NCI-H526 treated with DMSO at 0.1 percent for 48 hours (cell line): ENCODE data around the gene GRAMD1C.
"Not testable (repeated sequence)": the region's sequence is repeated elsewhere in the genome, so short reads cannot be mapped to it uniquely, and the experiment has no call there.

ENCODE experiments used
- DNase-seq: peaks from one replicate; lab custom pipeline; 2025; lab: John Stamatoyannopoulos, UW

Gene GRAMD1C

DNA sequence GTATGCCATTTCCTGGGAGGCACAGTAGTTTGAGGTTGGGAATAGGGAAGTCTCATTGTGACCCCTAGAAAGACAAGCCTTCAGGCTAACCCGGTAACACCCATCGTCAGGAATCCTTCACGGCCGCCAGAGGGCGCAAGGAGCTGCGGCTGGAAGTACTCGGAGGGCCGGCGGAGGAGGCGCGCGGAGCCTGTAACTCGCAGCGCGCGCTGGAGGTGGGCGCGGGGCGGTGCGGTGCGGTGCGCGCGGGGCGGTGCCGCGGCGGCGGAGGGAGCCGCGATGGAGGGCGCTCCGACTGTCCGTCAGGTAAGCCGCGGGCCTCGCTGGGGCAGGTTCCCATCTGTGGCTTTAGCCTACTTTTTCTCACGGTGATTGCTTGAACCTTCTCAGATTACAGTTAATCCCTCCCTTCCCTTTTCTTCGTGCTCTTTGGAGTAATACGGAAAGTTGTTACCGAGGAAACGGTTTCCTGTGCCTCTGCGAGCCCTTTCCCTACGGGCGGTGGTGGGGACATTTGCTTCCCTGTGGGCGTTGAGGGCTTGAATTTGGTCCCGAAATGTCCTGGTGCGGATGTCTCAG is at the start of gene GRAMD1C:
TSS of gene GRAMD1C (plus strand) at position 158 of the 579 bp plus-strand sequence. CDS start at position 280, 122 bp downstream.
- DNase-seq = peak; percentile 65

DNA sequence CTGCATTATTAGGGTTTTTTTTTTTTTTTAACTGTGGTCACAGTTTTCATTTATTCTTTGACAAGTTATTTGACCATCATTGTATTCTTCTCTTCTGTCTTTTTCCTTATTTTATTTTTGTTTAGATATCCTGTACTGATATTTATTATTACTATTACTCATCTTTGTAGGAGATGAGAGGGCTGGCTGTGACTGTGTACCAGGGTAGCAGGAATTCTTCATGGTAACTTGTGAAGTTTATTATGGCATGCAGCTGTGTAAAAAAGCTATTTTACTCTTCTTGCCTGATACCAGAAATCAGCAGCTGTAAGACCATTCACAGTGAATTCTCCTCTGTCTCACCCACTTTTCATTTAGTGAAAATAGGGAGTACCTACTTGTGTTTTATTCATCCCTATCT is 47.2 kb upstream of the GRAMD1C start:
- no peak for DNase-seq

DNA sequence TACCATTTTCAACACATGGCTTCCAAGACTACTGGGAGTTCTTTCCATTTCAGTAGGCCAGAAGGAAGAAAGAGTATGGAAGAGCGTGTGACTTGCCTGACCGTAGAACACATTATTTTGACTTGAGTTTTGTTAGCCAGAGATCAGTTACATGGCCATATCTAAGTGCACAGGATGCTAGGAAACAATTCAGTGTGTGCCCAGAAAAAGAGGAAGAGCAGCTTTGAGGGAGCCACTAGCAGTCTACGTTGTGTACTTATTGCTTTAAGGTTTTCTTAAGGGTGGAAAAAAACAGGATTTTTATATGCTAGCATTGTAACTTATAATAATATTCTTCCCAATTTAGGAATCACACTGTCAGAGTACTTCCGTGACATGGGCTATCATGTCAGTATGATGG is 44.1 kb upstream of the GRAMD1C start:
- DNase-seq = no peak

DNA sequence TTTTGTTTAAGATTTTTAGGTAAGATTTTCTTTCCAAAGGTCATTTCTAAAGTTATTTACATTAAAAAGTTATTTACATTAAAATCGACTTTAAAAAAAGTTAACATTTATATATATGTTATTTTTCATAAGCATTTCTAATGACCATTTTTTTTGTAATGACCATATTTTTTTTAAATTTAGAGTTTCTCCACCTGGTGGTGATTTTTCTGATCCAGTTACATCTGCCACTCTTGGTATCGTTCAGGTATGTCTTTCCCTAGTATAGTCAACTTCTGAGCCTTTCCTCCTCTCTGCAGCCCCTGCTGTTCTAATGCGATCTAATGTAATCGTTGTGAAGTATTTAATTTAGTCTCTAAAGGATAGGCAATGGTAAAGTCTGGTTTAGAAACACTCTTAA is 42.9 kb upstream of the GRAMD1C start:
- DNase-seq = no peak

DNA sequence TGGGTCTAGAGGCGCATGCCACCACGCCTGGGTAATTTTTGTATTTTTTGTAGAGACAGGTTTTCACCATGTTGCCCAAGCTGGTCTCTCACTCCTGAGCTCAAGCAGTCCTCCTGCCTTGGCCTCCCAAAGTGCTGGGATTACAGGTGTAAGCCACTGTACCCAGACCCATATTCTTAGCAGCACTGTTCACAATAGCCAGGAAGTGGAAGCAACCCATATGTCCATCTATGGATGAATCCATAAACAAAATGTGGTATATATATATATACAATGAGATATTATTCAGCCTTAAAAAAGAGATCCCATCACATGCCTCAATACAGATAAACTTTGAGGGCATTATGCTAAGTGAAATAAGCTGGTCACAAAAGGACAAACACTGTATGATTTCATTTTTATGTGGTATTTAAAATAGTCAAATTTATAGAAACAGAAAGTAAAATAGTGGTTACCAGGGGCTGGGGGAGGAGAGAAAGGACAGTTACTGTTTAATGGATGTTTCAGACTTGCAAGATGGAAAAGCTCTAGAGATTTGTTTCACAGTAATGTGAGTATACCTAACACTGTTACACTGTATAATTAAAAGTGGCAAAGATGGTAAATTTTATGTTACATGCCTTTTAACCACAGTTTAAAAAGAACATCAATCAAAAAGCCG is 35.7 kb upstream of the GRAMD1C start:
- no peak for DNase-seq

DNA sequence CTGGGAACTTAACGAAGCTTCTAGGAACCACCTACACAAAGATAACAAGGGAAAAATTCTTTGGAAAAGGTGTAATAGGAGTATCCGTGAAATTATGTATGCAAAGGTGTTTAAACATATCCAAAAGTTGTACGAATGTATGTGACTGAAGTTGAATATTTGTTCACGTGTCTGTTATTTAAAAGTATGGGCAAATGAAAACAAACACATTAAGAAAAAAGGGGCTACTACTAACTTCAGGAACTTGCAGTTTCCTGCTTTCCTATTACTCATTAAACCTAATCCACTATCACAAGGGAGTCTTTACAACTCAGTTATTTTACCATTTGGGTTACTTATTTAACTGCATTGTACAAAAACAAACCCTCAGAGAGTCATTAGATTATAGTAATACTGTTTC is 33.9 kb upstream of the GRAMD1C start:
- DNase-seq = no peak

DNA sequence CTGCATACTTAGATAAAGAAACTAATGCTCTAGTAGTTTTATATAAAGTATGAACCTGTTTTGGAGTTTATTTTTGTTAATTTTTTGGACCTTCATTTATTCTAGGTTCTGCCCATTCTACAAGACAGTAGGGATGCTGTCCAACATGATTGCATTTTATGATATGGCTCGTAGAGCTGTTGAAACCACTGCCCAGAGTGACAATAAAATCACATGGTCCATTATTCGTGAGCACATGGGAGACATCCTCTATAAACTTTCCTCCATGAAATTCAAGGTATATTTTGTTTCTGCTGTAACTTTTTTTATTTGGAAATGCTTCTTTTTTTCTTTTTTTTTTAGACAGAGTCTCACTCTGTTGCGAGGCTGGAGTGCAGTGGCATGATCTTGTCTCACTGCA is 33.3 kb upstream of the GRAMD1C start:
- no peak for DNase-seq

DNA sequence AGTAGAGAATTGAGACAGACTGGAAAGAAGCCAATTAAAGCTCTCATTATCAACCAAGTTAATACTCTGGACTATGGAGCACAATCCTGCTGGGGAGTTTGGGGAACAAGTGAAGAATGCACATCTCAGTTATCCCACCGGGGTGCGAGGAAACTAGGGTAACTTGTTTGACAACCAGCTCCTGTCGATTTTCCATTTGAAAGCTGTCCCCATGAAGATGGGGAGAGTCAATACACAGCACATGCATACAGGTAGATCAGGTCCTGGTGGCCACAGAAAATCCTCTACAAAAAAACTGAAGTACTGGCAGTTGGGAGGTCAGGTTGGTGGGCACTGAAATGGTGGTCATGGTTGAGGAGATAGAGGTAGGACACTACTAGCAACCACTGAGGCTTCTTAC is 25.7 kb upstream of the GRAMD1C start:
- no peak for DNase-seq

DNA sequence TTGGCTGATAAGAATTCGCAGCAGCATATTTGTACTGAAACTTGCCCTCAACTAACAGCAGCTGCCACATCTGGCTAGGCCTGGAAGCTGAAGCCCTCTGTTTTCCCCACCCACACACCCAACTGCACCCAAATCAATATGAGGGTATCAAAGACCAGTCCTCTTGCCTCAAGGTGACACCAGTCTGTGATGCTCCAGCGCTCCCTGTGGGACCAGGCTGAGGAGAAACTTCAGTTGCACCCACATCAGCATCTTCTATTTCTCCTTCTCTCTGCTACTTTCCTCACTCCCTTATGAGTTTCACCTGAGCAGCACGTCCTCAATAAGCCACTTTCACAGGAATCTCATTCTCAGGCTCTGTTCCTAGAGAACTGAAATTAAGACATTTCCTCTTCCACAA is 18.7 kb upstream of the GRAMD1C start:
- DNase-seq = no peak

DNA sequence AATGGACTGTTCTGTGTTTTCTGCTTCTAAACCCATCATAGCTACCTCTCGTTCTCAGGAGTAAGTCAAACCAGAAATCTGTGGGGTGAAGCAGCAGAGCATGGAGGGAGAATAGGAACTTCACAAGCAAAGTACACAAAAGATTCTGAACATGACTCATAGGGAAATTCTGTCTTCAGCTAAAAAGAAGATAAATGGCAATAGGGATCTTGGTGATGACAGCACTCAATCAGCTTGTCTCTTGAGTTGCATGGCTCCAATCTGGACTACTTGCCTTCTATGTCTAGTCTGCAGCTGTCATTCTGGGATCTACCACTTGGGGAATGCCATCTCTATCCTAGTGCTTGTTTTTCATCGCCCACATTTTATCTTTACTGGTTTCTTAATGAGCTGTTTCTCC is 13.5 kb upstream of the GRAMD1C start:
- no peak for DNase-seq

DNA sequence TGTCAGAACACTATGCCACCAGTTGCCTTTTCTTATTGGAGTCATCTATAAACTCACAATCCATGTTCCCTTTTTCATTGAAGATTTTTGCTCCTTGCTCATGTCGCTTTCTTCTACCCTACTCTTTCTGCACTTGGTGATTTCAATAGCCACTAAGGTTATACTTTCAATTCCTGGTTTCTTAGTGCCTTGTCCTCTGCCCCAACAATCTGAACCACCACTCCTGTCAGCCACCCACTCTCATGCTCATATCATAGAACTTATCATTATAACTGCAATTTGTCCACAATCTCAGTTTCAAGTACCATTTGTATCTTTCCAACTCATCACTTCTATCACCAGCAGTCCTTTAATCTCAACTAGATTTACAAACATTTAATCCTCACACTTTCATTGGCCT is 10.0 kb upstream of the GRAMD1C start:
- no peak for DNase-seq

DNA sequence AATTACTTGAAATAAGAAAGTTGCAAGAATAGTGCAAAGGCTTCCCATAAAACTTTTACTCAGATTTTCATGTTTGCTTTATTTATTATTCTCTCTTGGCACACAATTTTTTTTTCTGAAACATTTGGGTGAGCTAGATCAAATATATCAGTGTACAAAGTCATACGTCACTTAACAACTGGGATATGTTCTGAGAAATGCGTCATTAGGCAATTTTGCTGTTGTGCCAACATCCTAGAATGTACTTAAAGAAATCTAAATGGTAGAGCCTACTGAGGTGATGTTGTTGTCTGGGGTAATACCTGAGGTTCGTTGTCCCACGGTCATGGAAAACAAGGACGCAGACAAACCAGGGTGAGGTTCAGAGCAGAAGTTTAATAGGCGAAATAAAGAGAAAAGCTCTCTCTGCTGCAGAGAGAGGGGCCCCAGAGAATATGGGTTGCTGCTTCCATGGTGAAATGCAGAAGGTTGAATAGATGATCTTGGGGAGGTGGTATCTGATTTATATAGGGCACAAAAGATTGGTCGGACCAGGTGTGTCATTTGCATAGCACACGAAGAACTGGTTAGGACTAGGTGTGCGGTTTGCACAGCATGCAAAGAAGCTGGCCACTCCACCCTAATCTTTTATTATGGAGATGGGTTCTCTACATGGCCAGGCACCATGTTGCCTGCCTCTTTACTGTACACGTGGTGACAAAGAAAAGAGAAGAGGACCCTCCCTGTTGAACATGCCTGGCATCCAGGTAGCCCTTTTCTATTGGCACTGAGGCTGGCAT is 8.8 kb upstream of the GRAMD1C start:
- peak; percentile 76 for DNase-seq

DNA sequence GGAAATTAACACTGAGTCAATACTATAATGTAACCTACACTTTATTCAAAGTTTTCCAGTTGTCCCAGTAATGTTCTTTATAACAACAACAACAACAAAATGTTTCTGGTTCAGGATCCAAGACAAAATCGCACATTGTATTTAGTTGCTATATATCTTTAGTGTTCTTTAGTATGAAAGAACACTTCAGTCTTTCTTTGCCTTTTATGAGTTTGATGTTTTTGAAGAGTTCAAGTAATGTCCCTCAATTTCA is 7.6 kb upstream of the GRAMD1C start:
- no peak for DNase-seq

DNA sequence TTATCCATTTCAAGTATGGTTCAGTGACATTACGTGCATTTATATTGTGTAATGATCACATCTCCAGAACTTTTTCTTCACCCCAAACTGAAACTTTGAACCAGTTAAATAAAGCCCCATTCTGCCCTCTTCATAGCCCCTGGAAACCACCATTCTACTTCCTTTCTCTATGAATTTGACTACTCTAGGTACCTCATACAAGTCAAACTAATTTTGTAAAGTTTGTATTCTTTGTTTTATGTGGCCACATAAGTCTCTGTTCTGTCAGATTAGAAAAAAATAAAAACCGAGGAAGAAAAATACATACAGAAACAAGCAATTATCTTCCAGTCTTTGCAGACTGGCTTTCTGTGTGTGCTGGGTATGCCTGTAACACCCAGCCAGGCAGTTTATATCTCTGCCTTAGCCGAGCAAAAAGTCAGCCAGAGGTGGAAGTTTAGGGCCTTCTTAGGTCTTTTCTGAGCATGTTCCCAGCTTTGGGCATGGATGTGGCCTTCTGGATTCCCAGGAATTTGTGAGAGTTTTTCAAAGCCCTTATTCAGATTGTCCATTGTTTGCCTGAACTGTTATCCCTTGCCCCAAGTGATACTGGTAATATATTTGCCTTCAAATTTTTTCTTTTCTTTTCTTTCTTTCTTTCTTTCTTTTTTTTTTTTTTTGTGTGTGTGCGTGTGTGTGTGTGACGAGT is 6.0 kb upstream of the GRAMD1C start:
- no peak for DNase-seq

DNA sequence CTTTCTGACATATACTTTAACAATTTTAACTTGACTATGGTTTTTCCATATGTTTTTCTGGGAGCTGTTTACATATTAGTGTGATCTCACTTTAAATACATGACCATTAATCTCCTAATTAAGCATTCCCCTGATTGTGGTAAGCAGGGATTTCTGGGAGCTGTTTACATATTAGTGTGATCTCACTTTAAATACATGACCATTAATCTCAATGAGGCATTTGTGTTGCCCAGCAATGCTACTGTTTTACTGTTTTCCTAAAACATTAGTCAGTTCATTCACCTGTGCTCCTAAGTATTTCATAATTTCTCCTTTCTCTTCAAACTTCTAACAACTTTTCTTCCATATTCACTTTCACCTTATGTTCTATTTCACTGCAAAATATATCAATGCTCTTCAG is 3.6 kb upstream of the GRAMD1C start:
- DNase-seq = no peak

DNA sequence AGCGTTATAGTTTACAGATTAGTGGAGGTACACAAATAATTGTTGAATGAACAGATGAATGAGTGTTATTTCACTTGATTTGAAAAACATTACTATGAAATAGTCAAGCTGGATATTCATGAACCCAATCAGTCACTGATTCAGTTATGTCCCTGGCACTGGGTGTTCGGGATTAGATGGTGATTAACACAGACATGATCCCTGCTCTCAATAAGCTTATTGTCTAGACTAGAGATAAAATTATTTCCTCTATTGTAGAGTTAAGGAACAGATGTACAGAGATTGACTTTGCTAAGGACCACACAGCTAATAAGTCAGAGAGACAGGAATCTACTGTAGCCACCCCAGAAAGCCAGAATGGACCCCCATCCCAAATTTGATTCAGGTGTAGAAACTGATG is 963 bp downstream of the GRAMD1C start:
- DNase-seq = no peak

DNA sequence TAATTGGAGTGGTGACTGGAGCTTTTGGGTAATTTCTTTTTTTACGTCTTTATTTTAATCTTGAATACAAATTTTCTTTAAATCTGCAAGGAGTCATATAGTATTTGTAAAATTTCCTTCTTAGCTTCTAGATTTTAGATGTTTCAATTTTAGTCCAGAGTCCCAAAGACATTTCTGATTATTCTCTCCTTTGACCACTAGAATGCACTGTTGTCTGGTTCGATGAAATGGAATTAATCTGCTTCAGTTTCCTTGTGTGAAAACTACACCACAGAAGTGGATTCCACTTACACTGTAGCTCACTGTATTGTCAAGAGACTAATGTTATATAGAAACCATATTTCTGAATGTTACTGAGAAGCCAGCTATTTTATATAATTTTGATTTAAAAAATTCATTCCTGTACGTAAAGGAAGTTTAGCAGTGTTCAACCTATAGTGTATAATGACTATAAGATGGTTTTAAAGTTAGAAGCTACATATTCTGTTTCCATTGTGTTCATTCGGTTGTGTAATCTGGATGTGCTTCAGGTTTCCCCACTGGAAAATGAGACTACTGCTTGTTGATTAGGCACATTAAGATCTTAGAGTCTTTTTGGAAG is 6.1 kb downstream of the GRAMD1C start:
- peak; percentile 24 for DNase-seq

DNA sequence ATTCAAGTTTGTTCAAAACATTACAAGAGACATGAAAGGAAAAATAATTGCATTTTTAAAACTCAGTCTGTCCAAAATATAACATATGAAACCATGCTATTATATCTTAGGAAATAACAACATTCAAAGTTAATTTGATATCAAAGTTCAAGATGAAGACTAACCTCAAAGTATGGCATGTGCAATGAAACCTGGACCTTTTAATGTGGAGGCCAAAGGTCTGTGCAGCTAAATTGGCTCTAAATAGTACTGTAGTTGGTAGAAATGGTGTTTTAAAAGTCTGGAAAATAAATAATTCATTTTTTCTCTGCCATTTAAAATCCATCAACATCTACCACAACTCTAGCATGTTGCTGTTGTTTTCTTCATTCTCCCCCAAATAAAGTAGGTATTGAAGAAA is 8.7 kb downstream of the GRAMD1C start:
- DNase-seq = no peak

DNA sequence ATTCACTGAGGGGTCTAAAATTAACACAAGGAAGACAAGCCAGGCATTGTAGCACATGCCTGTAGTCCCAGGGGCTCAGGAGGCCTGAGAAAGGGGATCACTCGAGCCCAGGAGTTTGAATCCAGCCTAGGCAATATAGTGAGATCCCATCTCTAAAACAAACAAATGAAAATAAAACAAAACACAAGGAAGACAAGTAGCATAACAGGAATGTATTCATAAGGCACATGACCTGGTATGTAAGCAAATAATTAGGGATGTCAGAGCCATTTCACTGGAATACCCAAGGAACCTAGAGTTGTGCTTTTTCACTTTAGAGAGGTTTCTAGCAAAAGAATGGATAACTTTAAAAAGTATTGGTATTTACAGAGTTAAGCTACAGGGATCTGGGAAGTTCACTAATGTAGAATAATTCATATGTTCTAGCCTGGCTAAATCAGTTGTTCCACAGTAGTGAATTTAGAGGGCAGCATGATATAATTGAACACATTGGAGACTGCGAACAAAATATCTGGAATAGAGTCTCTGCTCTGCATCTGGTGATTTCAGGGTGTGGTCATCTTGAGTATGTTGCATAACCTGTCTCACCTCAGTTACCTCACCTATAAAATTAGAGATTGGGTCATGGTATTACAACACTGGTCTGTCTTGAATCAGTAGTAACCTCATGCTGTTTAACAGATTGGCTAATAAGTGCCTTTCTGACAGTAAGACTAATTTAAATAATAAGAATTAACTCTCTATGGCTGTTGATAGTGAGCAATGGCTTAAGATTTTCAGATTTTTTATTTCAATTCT is 9.3 kb downstream of the GRAMD1C start:
- no peak for DNase-seq

DNA sequence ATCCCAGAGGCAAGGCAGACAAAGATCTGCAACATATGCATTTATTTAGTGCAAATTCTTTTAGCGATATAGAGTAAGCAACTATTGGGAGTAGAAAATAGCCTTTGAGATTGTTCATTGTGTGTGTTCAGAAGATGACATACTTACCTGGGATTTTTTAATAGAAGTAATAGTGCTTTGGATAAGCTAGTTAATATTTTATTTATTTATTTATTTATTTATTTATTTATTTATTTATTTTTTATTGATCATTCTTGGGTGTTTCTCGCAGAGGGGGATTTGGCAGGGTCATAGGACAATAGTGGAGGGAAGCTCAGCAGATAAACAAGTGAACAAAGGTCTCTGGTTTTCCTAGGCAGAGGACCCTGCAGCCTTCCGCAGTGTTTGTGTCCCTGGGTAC is 10.5 kb downstream of the GRAMD1C start:
- not testable (repeated sequence) for DNase-seq

DNA sequence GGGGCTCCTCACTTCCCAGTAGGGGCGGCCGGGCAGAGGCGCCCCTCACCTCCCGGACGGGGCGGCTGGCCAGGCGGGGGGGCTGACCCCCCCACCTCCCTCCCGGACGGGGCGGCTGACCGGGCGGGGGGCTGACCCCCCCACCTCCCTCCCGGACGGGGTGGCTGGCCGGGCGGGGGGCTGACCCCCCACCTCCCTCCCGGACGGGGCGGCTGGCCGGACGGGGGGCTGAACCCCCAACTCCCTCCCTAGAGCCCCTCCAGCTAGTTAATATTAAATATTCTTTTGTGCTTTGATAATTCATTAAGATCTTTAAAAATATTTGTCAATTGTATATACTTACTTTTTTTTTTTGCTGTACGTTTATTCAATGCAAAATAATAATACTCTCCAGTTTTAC is 11.3 kb downstream of the GRAMD1C start:
- DNase-seq = not testable (repeated sequence)

DNA sequence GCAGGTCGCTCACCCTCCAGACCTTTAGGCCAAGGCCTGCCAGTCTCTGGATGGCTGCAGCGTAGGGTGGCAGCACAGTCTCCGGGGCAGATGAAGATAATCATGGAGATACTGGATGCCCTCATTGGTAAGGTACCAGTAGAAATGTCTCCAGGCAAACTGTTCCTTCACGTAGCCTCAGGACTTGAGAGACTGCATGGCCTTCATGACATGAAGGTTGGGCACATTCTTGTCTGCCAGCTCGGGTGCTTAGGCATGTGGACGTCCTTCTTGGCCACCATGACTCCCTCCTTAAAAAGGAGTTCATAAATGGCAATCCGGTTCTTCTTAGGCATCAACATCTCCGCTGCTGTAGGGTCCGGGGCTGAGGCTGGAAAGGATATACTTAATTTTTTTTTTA is 11.8 kb downstream of the GRAMD1C start:
- DNase-seq = not testable (repeated sequence)
